ENCODE results near the gene MASP1.
"Not testable (repeated sequence)": the region's sequence is repeated elsewhere in the genome, so short reads cannot be mapped to it uniquely, and the experiment has no call there.

Gene MASP1

DNA sequence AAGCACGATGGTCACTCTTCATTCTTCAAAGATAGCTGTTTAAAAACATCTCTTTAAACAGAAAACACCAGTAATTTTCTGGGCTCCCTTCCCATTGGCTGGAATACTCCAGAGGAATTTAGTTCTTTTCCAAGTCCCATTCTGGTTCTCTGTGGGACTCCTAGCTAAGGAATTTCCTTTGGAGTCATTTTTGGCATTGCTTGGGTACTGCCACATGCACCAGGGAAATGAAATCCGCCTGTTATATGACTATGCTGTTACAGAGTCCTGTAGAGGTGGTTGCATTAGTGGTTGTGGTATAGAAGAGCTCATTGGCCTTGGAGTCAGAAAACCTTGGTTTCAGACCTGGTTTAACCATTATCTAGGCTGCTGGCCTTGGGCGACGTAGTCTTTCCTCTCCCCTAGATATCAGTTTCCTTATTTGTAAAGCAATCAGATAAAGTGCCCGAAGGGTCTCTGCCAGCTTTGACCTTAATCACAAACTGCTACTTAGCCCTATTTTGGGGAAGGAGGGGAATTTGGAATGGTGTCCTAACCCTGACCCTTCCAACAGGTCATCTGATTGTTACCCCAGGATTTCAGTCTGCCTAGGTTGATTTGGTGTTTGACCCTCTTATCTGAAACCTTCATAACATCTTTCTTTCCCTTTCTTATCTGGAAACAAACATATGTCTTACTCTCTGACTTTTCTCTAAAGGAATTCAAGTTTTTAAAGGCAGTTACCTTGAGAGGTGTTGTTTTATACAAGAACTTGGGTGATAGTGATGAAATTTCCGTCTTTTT is 80.8 kb downstream of the MASP1 start:
- Mint-ChIP-seq H3K4me1 (no peaks in the 10 kb centered on the region), H3K4me3 (no peak overlapping the region), H3K9me3 (peaks cover 2% of the 10 kb centered on the region), H3K27me3 (peaks cover 18% of the 10 kb centered on the region), H3K36me3 (peaks cover 10% of the 10 kb centered on the region), H3K27ac (no peak overlapping the region)
- DNase-seq (ENCODE audit: low spot score in 2 of 2) = no peak
- ATAC-seq (ENCODE audit: low read depth) = no peak

DNA sequence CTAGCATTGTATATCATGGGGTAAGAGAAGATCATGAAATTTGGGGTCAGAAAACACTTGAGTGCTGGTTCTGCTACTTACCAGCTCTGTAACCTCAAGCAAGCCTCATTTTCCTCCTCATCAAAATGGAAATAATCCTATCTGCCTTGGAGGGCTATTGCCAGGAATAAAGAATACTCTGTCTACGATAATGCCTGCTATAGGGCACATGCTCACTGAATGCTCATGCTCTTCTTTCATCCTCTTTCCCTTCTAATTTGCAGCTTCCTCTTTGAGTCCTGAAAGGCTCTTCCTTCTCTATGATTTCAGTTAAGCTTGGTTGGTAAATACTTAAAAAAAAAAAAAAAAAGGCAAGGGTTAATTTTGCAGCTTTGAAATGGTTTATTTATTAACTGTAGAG is 81.4 kb downstream of the MASP1 start:
- DNase-seq (ENCODE audit: low spot score in 2 of 2) (no peak), ATAC-seq (ENCODE audit: low read depth) (no peak)
- Mint-ChIP-seq H3K4me1 (no peaks in the 10 kb centered on the region), H3K9me3 (peaks cover 2% of the 10 kb centered on the region), H3K36me3 (peaks cover 10% of the 10 kb centered on the region), H3K27me3 (peaks cover 22% of the 10 kb centered on the region), H3K4me3 (no peak overlapping the region), H3K27ac (no peak overlapping the region)

DNA sequence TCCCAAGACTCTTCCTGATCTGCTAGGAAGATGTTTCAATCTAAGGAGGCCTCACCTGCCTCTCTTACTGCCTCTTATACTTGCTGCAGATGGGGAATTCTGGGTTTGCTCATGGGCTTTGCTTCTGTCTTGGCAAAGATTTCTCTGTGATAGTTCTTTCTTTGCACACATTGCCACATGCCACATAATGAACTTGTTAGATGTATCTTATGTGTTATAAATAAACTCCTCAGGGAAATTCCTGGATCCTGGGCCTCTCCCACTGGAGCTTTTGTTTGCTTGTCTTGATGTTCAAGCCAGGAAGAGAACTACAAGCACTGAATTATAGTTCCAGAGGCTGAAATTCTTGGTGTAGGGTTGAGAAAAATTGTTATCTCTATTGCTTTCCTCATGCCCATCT is 82.0 kb downstream of the MASP1 start:
- H3K36me3 Mint-ChIP-seq = peaks cover 10% of the 10 kb centered on the region
- peaks cover 2% of the 10 kb centered on the region for H3K9me3 Mint-ChIP-seq
- ATAC-seq (ENCODE audit: low read depth) = no peak
- H3K27me3 Mint-ChIP-seq = peaks cover 25% of the 10 kb centered on the region
- no peak overlapping the region for H3K4me3 Mint-ChIP-seq
- no peak for DNase-seq (ENCODE audit: low spot score in 2 of 2)
- H3K4me1 Mint-ChIP-seq = no peaks in the 10 kb centered on the region
- no peak overlapping the region for H3K27ac Mint-ChIP-seq

DNA sequence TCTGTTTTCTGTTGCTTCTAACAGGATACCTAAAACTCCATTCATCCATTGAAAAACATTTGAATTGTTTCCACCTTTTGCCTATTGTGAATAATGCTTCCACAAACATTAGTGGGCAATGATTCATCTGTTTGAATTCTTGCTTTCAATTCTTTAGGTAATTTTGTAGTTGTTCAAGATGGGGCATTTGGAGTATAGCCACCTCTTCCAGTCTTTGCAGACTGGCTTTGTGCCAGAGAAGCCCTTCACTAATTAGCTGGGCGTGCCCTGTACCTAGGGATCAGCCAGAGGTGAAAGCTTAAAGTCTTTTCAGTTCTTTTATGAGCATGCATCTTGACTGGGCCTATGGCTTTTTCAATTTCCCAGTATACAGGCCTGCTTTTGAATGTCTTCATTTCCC is 83.4 kb downstream of the MASP1 start:
- Mint-ChIP-seq H3K27ac (no peak overlapping the region), H3K4me3 (no peak overlapping the region), H3K4me1 (no peaks in the 10 kb centered on the region), H3K27me3 (peaks cover 28% of the 10 kb centered on the region), H3K36me3 (peaks cover 10% of the 10 kb centered on the region), H3K9me3 (peaks cover 2% of the 10 kb centered on the region)
- no peak for ATAC-seq (ENCODE audit: low read depth)
- DNase-seq (ENCODE audit: low spot score in 2 of 2) = no peak

DNA sequence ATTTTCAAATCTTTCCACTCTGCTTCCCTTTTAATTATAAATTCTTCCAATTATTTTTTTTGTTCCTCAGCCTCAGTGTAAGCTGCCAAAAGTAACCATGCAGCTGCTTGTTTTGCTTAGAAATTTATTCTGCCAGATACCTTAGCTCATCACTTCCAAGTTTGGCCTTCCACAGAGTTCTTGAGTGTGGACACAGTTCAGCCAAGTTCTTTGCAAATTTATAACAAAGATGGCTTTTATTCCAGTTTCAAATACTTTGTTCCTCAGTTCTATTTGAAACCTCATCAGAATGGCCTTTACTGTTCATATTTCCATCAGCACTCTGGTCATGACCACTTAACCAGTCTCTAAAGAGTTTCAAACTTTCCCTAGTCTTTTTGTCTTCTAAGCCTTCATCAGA is 83.9 kb downstream of the MASP1 start:
- Mint-ChIP-seq H3K4me1 (no peaks in the 10 kb centered on the region), H3K4me3 (no peak overlapping the region), H3K27me3 (peaks cover 28% of the 10 kb centered on the region), H3K9me3 (peaks cover 2% of the 10 kb centered on the region), H3K27ac (no peak overlapping the region), H3K36me3 (peaks cover 10% of the 10 kb centered on the region)
- ATAC-seq (ENCODE audit: low read depth) (no peak), DNase-seq (ENCODE audit: low spot score in 2 of 2) (no peak)

DNA sequence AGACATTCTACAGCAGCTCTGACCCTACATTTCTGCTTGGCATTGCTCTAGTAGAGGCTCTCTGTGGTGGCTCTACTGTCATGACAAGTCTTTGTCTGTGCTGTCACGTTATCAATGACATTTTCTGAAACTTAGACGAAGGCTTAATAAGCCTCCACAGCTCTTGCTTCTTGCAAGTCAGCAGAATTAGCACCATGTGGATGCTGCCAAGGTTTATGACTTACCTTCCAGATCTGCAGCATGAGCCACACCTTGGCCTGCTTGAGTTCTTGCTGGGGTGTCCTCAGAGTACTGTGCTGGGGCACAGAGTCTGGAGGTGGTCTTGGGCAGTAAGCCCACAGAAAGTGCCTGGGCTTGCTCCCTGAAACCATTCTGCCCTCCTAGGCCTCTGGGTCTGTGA is 84.5 kb downstream of the MASP1 start:
- no peak overlapping the region for H3K27ac Mint-ChIP-seq
- DNase-seq (ENCODE audit: low spot score in 2 of 2) (no peak), ATAC-seq (ENCODE audit: low read depth) (no peak)
- H3K4me3 Mint-ChIP-seq = no peak overlapping the region
- peaks cover 10% of the 10 kb centered on the region for H3K36me3 Mint-ChIP-seq
- no peaks in the 10 kb centered on the region for H3K4me1 Mint-ChIP-seq
- peaks cover 2% of the 10 kb centered on the region for H3K9me3 Mint-ChIP-seq
- peaks cover 32% of the 10 kb centered on the region for H3K27me3 Mint-ChIP-seq

DNA sequence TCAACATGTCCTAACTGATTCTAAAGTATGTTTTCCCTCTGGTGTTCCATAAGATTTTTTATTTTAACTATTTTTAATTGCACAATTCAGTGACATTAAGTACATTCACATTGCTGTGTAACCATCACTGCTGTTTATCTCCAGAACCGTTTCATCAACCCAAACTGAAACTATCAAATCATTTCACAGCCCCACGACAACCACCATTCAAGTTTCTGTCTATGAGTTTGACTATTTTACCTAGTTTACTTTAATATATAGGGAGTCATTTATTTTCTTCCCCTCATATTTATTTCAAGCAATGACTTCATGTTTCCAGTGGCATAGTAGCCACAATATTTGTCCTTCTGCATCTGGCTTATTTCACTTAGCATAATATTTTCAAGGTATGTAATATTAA is 85.9 kb downstream of the MASP1 start:
- DNase-seq (ENCODE audit: low spot score in 2 of 2) (no peak), ATAC-seq (ENCODE audit: low read depth) (no peak)
- H3K27ac Mint-ChIP-seq = no peak overlapping the region
- peaks cover 2% of the 10 kb centered on the region for H3K9me3 Mint-ChIP-seq
- H3K4me3 Mint-ChIP-seq = no peak overlapping the region
- no peaks in the 10 kb centered on the region for H3K4me1 Mint-ChIP-seq
- H3K27me3 Mint-ChIP-seq = peaks cover 25% of the 10 kb centered on the region
- H3K36me3 Mint-ChIP-seq = peaks cover 8% of the 10 kb centered on the region

DNA sequence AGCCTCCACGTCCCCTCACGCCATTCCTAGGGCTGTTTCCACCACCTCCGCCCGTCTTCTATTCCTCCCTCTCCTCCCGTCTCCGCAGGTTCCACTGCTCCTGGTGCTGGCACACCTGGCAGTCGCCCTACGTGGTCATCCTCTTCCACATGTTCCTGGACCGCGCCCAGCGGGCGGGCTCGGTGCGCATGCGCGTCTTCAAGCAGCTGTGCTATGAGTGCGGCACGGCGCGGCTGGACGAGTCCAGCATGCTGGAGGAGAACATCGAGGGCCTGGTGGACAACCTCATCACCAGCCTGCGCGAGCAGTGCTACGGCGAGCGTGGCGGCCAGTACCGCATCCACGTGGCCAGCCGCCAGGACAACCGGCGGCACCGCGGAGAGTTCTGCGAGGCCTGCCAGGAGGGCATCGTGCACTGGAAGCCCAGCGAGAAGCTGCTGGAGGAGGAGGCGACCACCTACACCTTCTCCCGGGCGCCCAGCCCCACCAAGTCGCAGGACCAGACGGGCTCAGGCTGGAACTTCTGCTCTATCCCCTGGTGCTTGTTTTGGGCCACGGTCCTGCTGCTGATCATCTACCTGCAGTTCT is 92.0 kb downstream of the MASP1 start:
- H3K9me3 Mint-ChIP-seq; ATAC-seq (ENCODE audit: low read depth); DNase-seq (ENCODE audit: low spot score in 2 of 2); H3K4me1 Mint-ChIP-seq; H3K4me3 Mint-ChIP-seq; H3K36me3 Mint-ChIP-seq; H3K27ac Mint-ChIP-seq: not testable (repeated sequence)
- peaks cover 19% of the 10 kb centered on the region for H3K27me3 Mint-ChIP-seq

DNA sequence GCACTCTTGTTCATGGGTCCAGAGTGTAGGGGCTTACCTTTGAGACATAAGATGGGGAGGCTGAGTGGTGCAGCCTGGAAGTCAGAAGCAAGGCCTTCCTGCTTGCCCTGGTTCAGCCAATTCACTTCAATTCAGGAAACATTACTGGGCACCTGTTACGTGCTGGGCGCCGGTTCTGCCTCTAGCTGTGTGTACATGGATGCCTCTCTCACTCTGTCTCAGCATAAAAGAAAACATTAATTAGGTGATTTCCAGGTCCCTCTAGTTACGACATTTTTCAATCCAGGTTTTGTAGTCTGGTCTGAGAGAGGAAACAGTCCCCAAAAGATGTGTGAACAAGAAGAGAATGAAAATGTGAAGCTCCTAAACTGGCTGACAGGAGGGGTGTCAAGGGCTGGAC is 93.0 kb downstream of the MASP1 start:
- Mint-ChIP-seq H3K4me1 (no peaks in the 10 kb centered on the region), H3K4me3 (no peak overlapping the region), H3K36me3 (no peaks in the 10 kb centered on the region), H3K9me3 (no peaks in the 10 kb centered on the region), H3K27me3 (peaks cover 19% of the 10 kb centered on the region), H3K27ac (no peak overlapping the region)
- DNase-seq (ENCODE audit: low spot score in 2 of 2) (no peak), ATAC-seq (ENCODE audit: low read depth) (no peak)

DNA sequence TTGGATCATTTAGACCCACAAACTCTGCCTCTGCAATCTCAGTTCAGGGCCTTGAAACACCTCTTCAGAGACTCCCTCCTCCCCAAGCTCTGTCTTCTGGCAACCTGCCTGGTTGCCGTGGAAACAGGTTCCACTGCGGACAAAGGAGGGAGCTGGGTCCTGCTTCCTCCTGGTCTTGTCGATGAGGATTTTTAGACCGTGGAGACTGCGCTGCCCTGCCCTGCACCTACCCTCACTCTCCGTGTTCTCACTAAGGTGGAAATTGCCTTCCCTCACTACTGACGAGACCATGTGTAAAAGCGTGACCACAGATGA is 94.2 kb downstream of the MASP1 start, which contains the start of gene RTP1:
Gene RTP1, plus strand, starts transcription at position 152 of the 315 bp plus-strand sequence. Its CDS starts 30 bp downstream, at position 182.
- no peaks in the 10 kb centered on the region for H3K9me3 Mint-ChIP-seq
- ATAC-seq (ENCODE audit: low read depth) (no peak), DNase-seq (ENCODE audit: low spot score in 2 of 2) (no peak)
- H3K4me1 Mint-ChIP-seq = no peaks in the 10 kb centered on the region
- H3K27me3 Mint-ChIP-seq = peaks cover 21% of the 10 kb centered on the region
- no peak within 1 kb of the TSS for H3K27ac Mint-ChIP-seq
- H3K4me3 Mint-ChIP-seq = no peak within 1 kb of the TSS
- H3K36me3 Mint-ChIP-seq = no peaks in the 10 kb centered on the region

DNA sequence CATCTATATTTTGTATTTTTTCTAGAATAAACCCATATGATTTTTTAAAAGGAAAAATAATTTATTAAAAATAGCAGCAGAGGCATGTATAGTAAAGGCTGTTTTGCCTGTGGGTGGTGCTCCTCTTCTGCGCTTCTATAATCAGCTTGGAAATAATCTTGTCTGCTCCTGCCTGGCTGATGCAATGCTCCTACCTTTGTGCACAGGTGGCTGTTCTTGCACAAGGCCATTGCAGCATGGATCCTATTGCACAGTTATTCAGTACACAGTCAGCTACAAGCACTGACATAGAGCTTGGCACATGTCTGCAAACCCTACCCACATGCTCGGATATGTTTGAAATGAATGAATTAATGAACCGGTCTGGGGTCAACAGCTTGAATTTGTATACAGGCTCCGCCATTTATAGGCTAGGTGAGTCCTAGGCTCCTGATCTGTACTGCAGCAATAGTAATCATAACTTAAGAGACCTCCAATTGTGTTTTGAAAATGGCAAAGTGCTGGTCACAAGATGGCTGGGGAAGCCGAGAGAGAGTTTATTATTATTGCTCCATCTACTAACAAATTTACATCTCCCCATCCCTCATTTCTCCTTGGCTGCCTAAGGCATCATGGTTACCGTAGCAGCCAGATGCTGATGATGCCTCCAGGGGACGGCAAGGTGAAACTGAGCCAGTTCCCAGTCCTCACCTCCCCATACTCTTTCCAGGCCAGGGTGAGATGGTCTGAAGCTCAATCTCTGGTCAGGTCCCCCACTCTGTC is 94.8 kb downstream of the MASP1 start:
- ATAC-seq (ENCODE audit: low read depth) (no peak), DNase-seq (ENCODE audit: low spot score in 2 of 2) (no peak)
- no peak overlapping the region for H3K4me3 Mint-ChIP-seq
- H3K4me1 Mint-ChIP-seq = no peaks in the 10 kb centered on the region
- peaks cover 21% of the 10 kb centered on the region for H3K27me3 Mint-ChIP-seq
- H3K36me3 Mint-ChIP-seq = no peaks in the 10 kb centered on the region
- no peak overlapping the region for H3K27ac Mint-ChIP-seq
- no peaks in the 10 kb centered on the region for H3K9me3 Mint-ChIP-seq

DNA sequence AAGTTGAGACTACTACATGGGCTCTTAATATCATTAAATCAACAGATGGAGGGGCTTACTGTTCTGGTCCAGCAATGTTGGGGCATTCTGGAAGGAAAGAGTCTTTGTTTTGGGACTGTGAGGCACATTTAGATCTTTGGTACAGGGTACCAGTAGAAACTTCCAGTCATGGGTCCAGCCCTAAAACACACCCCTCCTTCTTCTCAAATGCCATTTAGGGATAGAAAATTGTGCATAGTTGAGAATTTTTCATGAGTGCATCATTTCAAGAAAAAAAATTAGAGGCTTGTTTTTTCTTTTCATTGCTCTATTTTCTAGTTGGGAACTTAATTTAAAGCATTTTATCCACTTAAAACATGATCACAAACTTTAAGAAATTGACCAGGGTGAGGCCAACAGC is 98.4 kb downstream of the MASP1 start:
- no peaks in the 10 kb centered on the region for H3K36me3 Mint-ChIP-seq
- no peaks in the 10 kb centered on the region for H3K9me3 Mint-ChIP-seq
- H3K27me3 Mint-ChIP-seq = peaks cover 31% of the 10 kb centered on the region
- no peak overlapping the region for H3K27ac Mint-ChIP-seq
- ATAC-seq (ENCODE audit: low read depth) = no peak
- DNase-seq (ENCODE audit: low spot score in 2 of 2) = no peak
- H3K4me1 Mint-ChIP-seq = peaks cover 3% of the 10 kb centered on the region
- no peak overlapping the region for H3K4me3 Mint-ChIP-seq

DNA sequence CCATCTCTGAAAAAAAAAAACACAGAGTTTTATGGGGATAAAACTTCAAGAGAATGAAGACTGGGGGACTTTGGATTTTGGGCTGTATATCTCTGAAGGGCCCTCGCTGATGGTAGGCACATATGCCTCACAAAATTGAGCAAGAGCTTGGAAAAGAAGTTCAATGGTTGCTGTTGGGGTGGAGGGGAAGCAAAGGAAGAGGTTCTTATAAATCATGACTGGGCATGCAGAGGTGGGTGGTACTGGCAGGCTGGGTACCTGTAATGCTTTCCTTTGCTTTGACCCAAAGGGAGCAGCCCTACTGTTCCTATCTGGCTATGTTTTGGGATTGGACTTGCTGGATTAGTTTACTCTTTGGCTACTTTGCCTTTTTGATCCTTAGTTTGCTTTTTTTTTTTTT is 100.3 kb downstream of the MASP1 start:
- no peak overlapping the region for H3K27ac Mint-ChIP-seq
- no peak for DNase-seq (ENCODE audit: low spot score in 2 of 2)
- peaks cover 29% of the 10 kb centered on the region for H3K27me3 Mint-ChIP-seq
- peaks cover 3% of the 10 kb centered on the region for H3K4me1 Mint-ChIP-seq
- no peaks in the 10 kb centered on the region for H3K36me3 Mint-ChIP-seq
- H3K9me3 Mint-ChIP-seq = peaks cover 2% of the 10 kb centered on the region
- no peak for ATAC-seq (ENCODE audit: low read depth)
- no peak overlapping the region for H3K4me3 Mint-ChIP-seq

DNA sequence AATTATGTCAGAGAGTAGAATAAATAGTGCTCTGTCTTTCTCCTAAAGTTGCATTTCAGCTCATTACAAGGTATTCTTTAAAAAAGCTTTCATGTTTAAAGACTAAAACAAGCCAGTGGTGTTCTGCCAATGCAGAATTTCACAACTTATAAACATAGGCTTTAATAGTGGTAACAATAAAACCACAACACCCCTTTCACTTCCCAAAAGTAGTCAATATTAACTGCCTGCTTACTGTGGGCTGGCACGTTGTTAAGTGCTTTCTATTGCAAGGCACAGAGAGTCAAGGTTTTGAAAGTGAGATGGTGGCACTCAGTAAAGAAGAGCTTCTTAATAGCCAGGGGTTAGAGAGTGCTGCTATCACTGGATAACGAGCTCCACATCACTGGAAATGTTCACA is 102.6 kb downstream of the MASP1 start:
- no peaks in the 10 kb centered on the region for H3K36me3 Mint-ChIP-seq
- H3K27me3 Mint-ChIP-seq = peaks cover 28% of the 10 kb centered on the region
- peaks cover 2% of the 10 kb centered on the region for H3K9me3 Mint-ChIP-seq
- peak in 1 of 2 donors; percentile 7 for DNase-seq (ENCODE audit: low spot score in 2 of 2)
- H3K27ac Mint-ChIP-seq = no peak overlapping the region
- ATAC-seq (ENCODE audit: low read depth) = peak; percentile 88
- H3K4me1 Mint-ChIP-seq = peaks cover 3% of the 10 kb centered on the region
- H3K4me3 Mint-ChIP-seq = no peak overlapping the region
